SU-DHL-6 (cell line): ENCODE results near the gene GAGE10.

Source experiments
- H2AFZ ChIP-seq: fragments of 200-600 bp; sonication (generic); 2 replicates; pipeline ENCODE4 v1.6.1; 2014; ENCODE audit warnings: low read depth, mild to moderate bottlenecking, moderate library complexity, mixed read lengths, antibody characterized with exemption, low read length; ENCODE audit not compliant: severe bottlenecking
- H3F3A ChIP-seq: fragments of 200-600 bp; shearing (Covaris generic); 2 replicates; pipeline ENCODE4 v1.6.0; 2016; ENCODE audit warnings: antibody characterized with exemption, mild to moderate bottlenecking; ENCODE audit not compliant: insufficient read depth
- H3K27ac ChIP-seq: fragments of 200-600 bp; sonication (generic); 2 replicates; pipeline ENCODE4 v1.5.1; 2016; ENCODE audit warnings: low read depth, mild to moderate bottlenecking, low read length, moderate library complexity, mixed read lengths
- H3K27me3 ChIP-seq: fragments of 200-600 bp; sonication (generic), shearing (Covaris generic); 2 replicates; pipeline ENCODE4 v1.6.0; 2014; ENCODE audit warnings: mild to moderate bottlenecking, low read length
- H3K36me3 ChIP-seq: fragments of 200-600 bp; sonication (generic); 2 replicates; pipeline ENCODE4 v1.6.1; 2014; ENCODE audit warnings: mild to moderate bottlenecking, low read length, mixed read lengths
- H3K4me2 ChIP-seq: fragments of 300-600, 200-600 bp; shearing (Covaris generic), sonication (generic); 2 replicates; pipeline ENCODE4 v1.6.0; 2014; ENCODE audit warnings: low read length, low read depth, mild to moderate bottlenecking; ENCODE audit not compliant: poor library complexity, severe bottlenecking
- H3K4me3 ChIP-seq: fragments of 200-600 bp; sonication (generic); 2 replicates; pipeline ENCODE4 v1.5.1; 2014; ENCODE audit warnings: antibody characterized with exemption, low read length, mild to moderate bottlenecking, mixed read lengths; ENCODE audit not compliant: insufficient read depth, poor library complexity, severe bottlenecking
- H3K79me2 ChIP-seq: fragments of 200-600 bp; sonication (generic); 2 replicates; pipeline ENCODE4 v1.6.1; 2014; ENCODE audit warnings: mild to moderate bottlenecking, low read length, moderate library complexity; ENCODE audit not compliant: insufficient read depth
- H3K9ac ChIP-seq: fragments of 200-600 bp; sonication (generic); 2 replicates; pipeline ENCODE4 v1.7.0; 2014; ENCODE audit warnings: mild to moderate bottlenecking, low read length
- H3K9me2 ChIP-seq: fragments of 200-600 bp; sonication (generic); replicated peaks from 2 replicates; pipeline ENCODE4 v1.6.1; 2014; ENCODE audit warnings: low read length; ENCODE audit not compliant: insufficient read depth
- H3K9me3 ChIP-seq: fragments of 200-600 bp; sonication (generic); 2 replicates; pipeline ENCODE4 v1.6.1; 2014; ENCODE audit warnings: low read length, mixed read lengths; ENCODE audit not compliant: insufficient read depth
- H4K20me1 ChIP-seq: fragments of 200-600 bp; sonication (generic); 2 replicates; pipeline ENCODE4 v1.6.1; 2014; ENCODE audit warnings: low read depth, mild to moderate bottlenecking, antibody characterized with exemption, low read length, moderate library complexity, mixed read lengths
- CTCF ChIP-seq: fragments of 200-600 bp; sonication (generic); IDR thresholded peaks from one replicate; pipeline ENCODE4 v1.5.1; 2017; ENCODE audit warnings: antibody characterized with exemption, mild to moderate bottlenecking, low read length, moderate library complexity; ENCODE audit not compliant: insufficient read depth, poor library complexity, severe bottlenecking
- EZH2phosphoT487 ChIP-seq: fragments of 200-600 bp; sonication (generic), shearing (Covaris generic); conservative IDR thresholded peaks from 2 replicates; pipeline ENCODE4 v1.6.1; 2018; ENCODE audit warnings: mild to moderate bottlenecking, antibody characterized with exemption, low read length, moderate library complexity, mixed read lengths

Gene GAGE10

GRCh38 chrX:49286581-49286980, 16.9 kb upstream of the GAGE10 start:
- no peaks in the 10 kb centered on the region for H3K79me2 ChIP-seq
- H3K4me3 ChIP-seq, result no peak overlapping the region
- no peak overlapping the region for H3K4me2 ChIP-seq
- no peaks in the 10 kb centered on the region for H3K9me3 ChIP-seq
- no peaks in the 10 kb centered on the region for H3K9me2 ChIP-seq
- H3K36me3 ChIP-seq, result no peaks in the 10 kb centered on the region
- H3K9ac ChIP-seq, result no peak overlapping the region
- no peak for TF ChIP-seq EZH2phosphoT487
- no peak for TF ChIP-seq CTCF
- H3K27me3 ChIP-seq, result no peaks in the 10 kb centered on the region
- no peaks in the 10 kb centered on the region for H3F3A ChIP-seq
- H3K27ac ChIP-seq, result no peak overlapping the region
- H2AFZ ChIP-seq, result no peak overlapping the region
- H4K20me1 ChIP-seq, result no peaks in the 10 kb centered on the region

- Histone ChIP-seq H3K9ac (no peak overlapping the region), H2AFZ (no peak overlapping the region), H3K4me2 (no peak overlapping the region), H3K9me2 (no peaks in the 10 kb centered on the region), H3K36me3 (no peaks in the 10 kb centered on the region), H3K27me3 (no peaks in the 10 kb centered on the region), H3K79me2 (no peaks in the 10 kb centered on the region), H3F3A (no peaks in the 10 kb centered on the region), H3K27ac (no peak overlapping the region), H3K4me3 (no peak overlapping the region), H3K9me3 (no peaks in the 10 kb centered on the region), H4K20me1 (no peaks in the 10 kb centered on the region)
- TF ChIP-seq EZH2phosphoT487 (no peak), CTCF (no peak)
Observed at GRCh38 chrX:49287665-49288064, 15.8 kb upstream of the GAGE10 start.

- no peaks in the 10 kb centered on the region for H3K9me2 ChIP-seq
- H3K27me3 ChIP-seq, result no peaks in the 10 kb centered on the region
- no peak overlapping the region for H3K9ac ChIP-seq
- no peak overlapping the region for H3K27ac ChIP-seq
- no peaks in the 10 kb centered on the region for H3K9me3 ChIP-seq
- no peak overlapping the region for H2AFZ ChIP-seq
- H3K4me2 ChIP-seq, result no peak overlapping the region
- no peaks in the 10 kb centered on the region for H3F3A ChIP-seq
- TF ChIP-seq EZH2phosphoT487 (no peak), CTCF (no peak)
- H3K79me2 ChIP-seq, result no peaks in the 10 kb centered on the region
- H4K20me1 ChIP-seq, result no peaks in the 10 kb centered on the region
- no peak overlapping the region for H3K4me3 ChIP-seq
- no peaks in the 10 kb centered on the region for H3K36me3 ChIP-seq
Observed at GRCh38 chrX:49290215-49290614, 13.2 kb upstream of the GAGE10 start.
